Measurements from ENCODE around the gene GLT8D2.
"Not testable (repeated sequence)": the region's sequence is repeated elsewhere in the genome, so short reads cannot be mapped to it uniquely, and the experiment has no call there.

GLT8D2 gene

DNA sequence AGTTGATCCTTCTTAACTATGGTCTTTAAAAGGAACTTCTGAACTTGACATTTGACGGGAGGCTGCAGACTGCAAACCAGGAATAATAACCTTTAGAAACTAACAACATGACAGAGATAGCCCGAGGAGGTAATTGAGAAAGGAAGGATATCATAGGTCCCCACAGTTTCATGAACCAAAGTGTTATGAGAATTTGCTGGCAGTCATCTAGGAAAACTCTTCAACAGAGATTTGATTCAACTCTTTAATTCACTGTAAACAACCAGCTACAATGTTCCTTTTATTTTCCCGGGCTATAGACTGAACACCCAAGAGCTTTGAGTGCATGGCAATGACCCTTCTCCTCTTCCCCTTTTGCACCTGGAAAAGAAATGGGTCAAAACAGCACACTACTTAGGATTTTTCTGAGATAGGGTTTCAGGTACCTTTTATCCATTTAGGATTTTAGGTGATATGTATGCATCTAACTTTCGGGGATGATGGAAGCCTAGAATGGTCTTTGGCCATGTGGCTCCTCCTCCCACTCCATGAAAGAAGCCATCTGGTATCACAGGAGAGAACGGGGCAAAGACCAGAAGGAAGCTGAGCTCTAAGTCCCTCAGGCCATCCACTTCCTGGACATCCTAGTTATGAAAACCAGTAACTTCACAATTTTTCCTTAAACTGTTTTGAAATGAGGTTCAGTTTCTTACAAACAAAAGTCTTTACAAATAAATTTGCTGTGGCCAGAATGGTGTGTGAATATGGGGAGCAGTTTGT is 23.0 kb downstream of the GLT8D2 start:
- ATAC-seq = no peak
- Mint-ChIP-seq H3K4me1 (no peaks in the 10 kb centered on the region), H3K9me3 (no peaks in the 10 kb centered on the region), H3K36me3 (no peaks in the 10 kb centered on the region), H3K27ac (no peak overlapping the region), H3K4me3 (no peak overlapping the region)
- no peak for DNase-seq (ENCODE audit: low spot score in 2 of 2)

DNA sequence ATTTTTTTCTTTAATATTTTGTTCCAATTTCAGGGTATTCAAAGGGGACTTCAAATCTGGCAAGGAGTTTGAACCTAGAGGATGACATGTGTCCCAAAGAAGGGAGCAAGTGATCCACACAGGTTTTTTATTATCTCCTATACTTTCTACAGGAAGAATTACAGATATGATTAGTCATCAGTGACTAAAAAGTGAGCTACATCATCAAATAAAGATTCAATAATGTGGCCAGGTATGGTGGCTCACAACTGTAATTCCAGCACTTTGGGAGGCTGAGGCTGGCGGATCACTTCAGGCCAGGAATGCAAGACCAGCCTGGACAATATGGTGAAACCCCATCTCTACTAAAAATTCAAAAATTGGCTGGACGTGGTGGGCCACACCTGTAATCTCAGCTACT is 24.2 kb downstream of the GLT8D2 start:
- H3K36me3 Mint-ChIP-seq = no peaks in the 10 kb centered on the region
- ATAC-seq (no peak), DNase-seq (ENCODE audit: low spot score in 2 of 2) (no peak)
- H3K4me1 Mint-ChIP-seq = no peaks in the 10 kb centered on the region
- H3K9me3 Mint-ChIP-seq = no peaks in the 10 kb centered on the region
- no peak overlapping the region for H3K27ac Mint-ChIP-seq
- H3K4me3 Mint-ChIP-seq = no peak overlapping the region

GRCh38 chr12:104024348-104024747 is 25.6 kb downstream of the GLT8D2 start:
- Mint-ChIP-seq H3K4me3 (no peak overlapping the region), H3K36me3 (no peaks in the 10 kb centered on the region), H3K9me3 (no peaks in the 10 kb centered on the region), H3K4me1 (no peaks in the 10 kb centered on the region), H3K27ac (no peak overlapping the region)
- DNase-seq (ENCODE audit: low spot score in 2 of 2) = no peak
- ATAC-seq = no peak

GRCh38 chr12:104023710-104024109 is 26.3 kb downstream of the GLT8D2 start:
- DNase-seq (ENCODE audit: low spot score in 2 of 2) = no peak
- H3K4me1 Mint-ChIP-seq = no peaks in the 10 kb centered on the region
- no peak overlapping the region for H3K4me3 Mint-ChIP-seq
- H3K27ac Mint-ChIP-seq = no peak overlapping the region
- no peak for ATAC-seq
- H3K9me3 Mint-ChIP-seq = no peaks in the 10 kb centered on the region
- H3K36me3 Mint-ChIP-seq = no peaks in the 10 kb centered on the region

GRCh38 chr12:104022786-104023185 is 27.2 kb downstream of the GLT8D2 start:
- DNase-seq (ENCODE audit: low spot score in 2 of 2) = no peak
- Mint-ChIP-seq H3K4me1 (no peaks in the 10 kb centered on the region), H3K4me3 (no peak overlapping the region), H3K27ac (no peak overlapping the region), H3K9me3 (no peaks in the 10 kb centered on the region), H3K36me3 (no peaks in the 10 kb centered on the region)
- no peak for ATAC-seq

DNA sequence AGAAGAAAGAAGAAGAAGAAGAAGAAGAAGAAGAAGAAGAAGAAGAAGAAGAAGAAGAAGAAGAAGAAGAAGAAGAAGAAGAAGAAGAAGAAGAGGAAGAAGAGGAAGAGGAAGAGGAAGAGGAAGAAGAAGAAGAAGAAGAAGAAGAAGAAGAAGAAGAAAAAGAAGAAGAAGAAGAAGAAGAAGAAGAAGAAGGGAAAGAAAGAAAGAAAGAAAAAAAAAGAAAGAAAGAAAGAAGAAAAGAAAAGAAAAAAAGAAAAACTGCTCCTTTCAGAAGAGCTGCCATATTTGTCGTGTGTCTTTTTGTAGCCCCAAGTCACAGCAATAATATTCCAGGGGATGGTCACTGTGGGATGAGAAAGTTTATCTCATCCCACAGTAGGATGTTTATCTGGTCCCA is 28.1 kb downstream of the GLT8D2 start:
- peak overlapping the region; percentile 8 for H3K27ac Mint-ChIP-seq
- H3K4me1 Mint-ChIP-seq; H3K4me3 Mint-ChIP-seq; ATAC-seq; H3K9me3 Mint-ChIP-seq; DNase-seq (ENCODE audit: low spot score in 2 of 2); H3K36me3 Mint-ChIP-seq: not testable (repeated sequence)

- Mint-ChIP-seq H3K4me1 (no peaks in the 10 kb centered on the region), H3K27ac (no peak overlapping the region), H3K36me3 (no peaks in the 10 kb centered on the region), H3K9me3 (no peaks in the 10 kb centered on the region), H3K4me3 (no peak overlapping the region)
- no peak for DNase-seq (ENCODE audit: low spot score in 2 of 2)
- no peak for ATAC-seq
Observed at GRCh38 chr12:104012331-104012730, 37.7 kb downstream of the GLT8D2 start.

DNA sequence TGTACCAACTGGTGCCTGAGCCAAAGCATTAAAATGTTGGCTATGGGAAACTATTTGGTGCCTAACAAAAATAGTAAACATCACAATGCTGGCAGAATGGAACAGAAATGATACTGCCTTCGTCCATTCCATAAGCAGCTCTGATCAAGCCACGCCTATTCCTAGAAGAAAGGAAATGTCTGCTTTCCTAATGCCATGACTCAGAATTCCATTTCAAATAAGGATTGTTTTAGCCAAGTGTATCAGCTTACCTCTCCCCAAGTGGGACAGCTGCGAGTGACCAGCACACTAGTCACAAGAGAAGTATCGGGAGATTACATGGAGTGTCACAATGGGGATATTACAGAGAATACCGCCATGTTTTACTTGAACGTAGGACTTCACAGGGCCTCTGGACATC is 38.7 kb downstream of the GLT8D2 start:
- Mint-ChIP-seq H3K4me3 (no peak overlapping the region), H3K4me1 (no peaks in the 10 kb centered on the region), H3K36me3 (no peaks in the 10 kb centered on the region), H3K27ac (no peak overlapping the region), H3K9me3 (no peaks in the 10 kb centered on the region)
- ATAC-seq = no peak
- DNase-seq (ENCODE audit: low spot score in 2 of 2) = no peak

GRCh38 chr12:104010606-104011169 is 39.3 kb downstream of the GLT8D2 start:
- DNase-seq (ENCODE audit: low spot score in 2 of 2) (no peak), ATAC-seq (no peak)
- H3K4me3 Mint-ChIP-seq = no peak overlapping the region
- no peaks in the 10 kb centered on the region for H3K9me3 Mint-ChIP-seq
- no peaks in the 10 kb centered on the region for H3K36me3 Mint-ChIP-seq
- H3K27ac Mint-ChIP-seq = no peak overlapping the region
- no peaks in the 10 kb centered on the region for H3K4me1 Mint-ChIP-seq

GRCh38 chr12:104010121-104010520 is 39.9 kb downstream of the GLT8D2 start:
- Mint-ChIP-seq H3K4me3 (no peak overlapping the region), H3K27ac (no peak overlapping the region), H3K4me1 (no peaks in the 10 kb centered on the region), H3K36me3 (no peaks in the 10 kb centered on the region), H3K9me3 (no peaks in the 10 kb centered on the region)
- DNase-seq (ENCODE audit: low spot score in 2 of 2) (no peak), ATAC-seq (no peak)

DNA sequence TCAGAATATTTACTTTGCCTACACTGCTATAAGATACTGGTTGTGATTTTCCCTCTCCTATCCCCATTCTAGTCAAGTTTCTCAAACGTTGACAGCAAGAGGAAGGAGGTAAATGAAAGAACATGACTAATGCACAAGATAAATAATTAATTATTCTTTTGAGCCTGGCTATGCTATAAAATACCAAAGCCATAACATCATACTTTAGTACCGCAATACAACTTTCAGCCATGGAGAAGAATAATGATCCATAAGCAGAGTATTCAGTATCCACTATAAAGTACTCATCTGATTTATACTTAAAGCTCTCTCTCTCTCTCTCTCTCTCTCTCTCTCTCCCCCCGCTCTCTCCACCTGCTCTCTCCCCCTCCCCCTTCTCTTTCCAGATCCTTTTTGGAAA is 43.1 kb downstream of the GLT8D2 start:
- no peaks in the 10 kb centered on the region for H3K9me3 Mint-ChIP-seq
- no peaks in the 10 kb centered on the region for H3K36me3 Mint-ChIP-seq
- no peak for ATAC-seq
- H3K4me1 Mint-ChIP-seq = no peaks in the 10 kb centered on the region
- no peak for DNase-seq (ENCODE audit: low spot score in 2 of 2)
- H3K4me3 Mint-ChIP-seq = no peak overlapping the region
- peak overlapping the region; percentile 10 for H3K27ac Mint-ChIP-seq

DNA sequence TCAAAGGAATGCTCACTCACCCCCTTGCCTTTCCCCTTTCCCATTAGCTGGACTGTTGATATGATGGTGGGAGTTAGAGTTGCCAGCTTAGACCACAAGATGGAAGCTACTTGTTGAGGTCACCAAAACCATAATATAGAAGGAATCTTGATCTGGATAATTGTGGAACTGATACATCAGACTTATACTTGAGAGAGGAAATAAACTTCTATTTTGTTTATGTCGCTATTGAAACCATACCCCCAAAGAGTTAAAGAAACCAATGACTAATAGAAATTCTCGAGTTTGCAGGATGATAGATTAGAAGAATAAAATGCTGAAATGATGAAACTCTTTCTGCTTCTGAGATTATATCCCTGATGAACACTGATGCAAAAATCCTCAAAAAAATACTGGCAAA is 46.4 kb downstream of the GLT8D2 start:
- no peak for ATAC-seq
- DNase-seq (ENCODE audit: low spot score in 2 of 2) = no peak
- Mint-ChIP-seq H3K4me3 (no peak overlapping the region), H3K4me1 (no peaks in the 10 kb centered on the region), H3K9me3 (no peaks in the 10 kb centered on the region), H3K27ac (no peak overlapping the region), H3K36me3 (no peaks in the 10 kb centered on the region)

- H3K9me3 Mint-ChIP-seq = no peaks in the 10 kb centered on the region
- ATAC-seq (no peak), DNase-seq (ENCODE audit: low spot score in 2 of 2) (no peak)
Observed at GRCh38 chr12:104002686-104003085, 47.3 kb downstream of the GLT8D2 start.

GRCh38 chr12:104000807-104001434 is 49.1 kb downstream of the GLT8D2 start:
- DNase-seq (ENCODE audit: low spot score in 2 of 2) (no peak), ATAC-seq (no peak)
- no peaks in the 10 kb centered on the region for H3K9me3 Mint-ChIP-seq
- H3K4me1 Mint-ChIP-seq = no peaks in the 10 kb centered on the region
- no peaks in the 10 kb centered on the region for H3K36me3 Mint-ChIP-seq
- H3K27ac Mint-ChIP-seq = no peak overlapping the region
- no peak overlapping the region for H3K4me3 Mint-ChIP-seq

More at GRCh38 chr12:104002686-104003085, 47.3 kb downstream of the GLT8D2 start:
- Mint-ChIP-seq H3K4me3 (no peak overlapping the region), H3K36me3 (no peaks in the 10 kb centered on the region), H3K4me1 (no peaks in the 10 kb centered on the region), H3K27ac (no peak overlapping the region)

DNA sequence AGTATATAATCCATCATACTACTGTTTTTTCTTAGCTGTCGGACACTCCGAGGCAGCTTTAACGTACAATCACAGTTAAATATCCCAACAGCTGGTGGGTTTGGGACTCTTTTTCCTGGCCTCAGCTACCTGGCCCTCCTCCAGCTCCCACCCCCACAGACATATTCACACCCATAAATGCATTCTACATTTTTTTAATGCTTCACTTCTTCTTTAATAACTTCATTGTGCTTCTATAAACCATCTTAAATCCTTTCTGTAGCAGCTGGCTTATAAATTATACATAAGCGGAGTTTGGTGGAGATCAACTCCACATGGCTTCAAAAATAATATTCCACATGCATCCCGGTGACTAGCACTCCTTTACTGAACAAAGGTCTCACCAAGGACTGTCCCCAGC is 51.0 kb downstream of the GLT8D2 start:
- Mint-ChIP-seq H3K4me1 (no peaks in the 10 kb centered on the region), H3K4me3 (no peak overlapping the region)

GRCh38 chr12:103997286-103997900 is 52.6 kb downstream of the GLT8D2 start:
- H3K36me3 Mint-ChIP-seq = no peaks in the 10 kb centered on the region
- no peaks in the 10 kb centered on the region for H3K4me1 Mint-ChIP-seq
- ATAC-seq (no peak), DNase-seq (ENCODE audit: low spot score in 2 of 2) (no peak)
- H3K9me3 Mint-ChIP-seq = no peaks in the 10 kb centered on the region
- H3K4me3 Mint-ChIP-seq = no peak overlapping the region
- no peak overlapping the region for H3K27ac Mint-ChIP-seq

More for the DNA sequence above, 51.0 kb downstream of the GLT8D2 start:
- Mint-ChIP-seq H3K27ac (no peak overlapping the region), H3K36me3 (no peaks in the 10 kb centered on the region), H3K9me3 (no peaks in the 10 kb centered on the region)
- DNase-seq (ENCODE audit: low spot score in 2 of 2) (no peak), ATAC-seq (no peak)

All from stimulated activated effector memory CD8-positive, alpha-beta T cell treated with anti-CD3 and anti-CD28 coated beads, Interleukin-12 subunit alpha, Interleukin-12 subunit beta, amount 100 ng/mL, for 72 hours (primary cell).